Heart left ventricle (tissue), 16 donors: ENCODE results near the gene PFDN6. TPM values are rescaled to one million over a fixed set of nuclear protein-coding genes. Genes with fewer than 3 reads are reported as not detected.
A peak's percentile ranks its signal among the peaks of the same experiment; 100 is the strongest.

Source experiments
- ATAC-seq, 4 donors: fragments of 200-7000 bp; cut with Tn5 transposase; one replicate each; pipeline ENCODE4 v1.9.1; 2020 to 2022; ENCODE audit warnings: moderate library complexity in 4 of 4, mild to moderate bottlenecking in 3 of 4, moderate number of reproducible peaks in 1 of 4
- DNase-seq, 5 donors: peaks; one replicate each; pipeline ENCODE4 v3.0.0-alpha.2; 2020
- H3K27ac ChIP-seq, 12 donors: fragments of 200-600 bp; sonication (generic) in 4 of 12; one replicate each; pipeline versions ENCODE4 v1.5.0 to v1.8.0; 2016 to 2022; ENCODE audit warnings: mild to moderate bottlenecking in 2 of 12
- H3K27me3 ChIP-seq, 9 donors: fragments of 200-600 bp; sonication (generic) in 2 of 9; one replicate each; pipeline versions ENCODE4 v1.5.1 to v1.8.0; 2016 to 2022; ENCODE audit warnings: mild to moderate bottlenecking in 3 of 9
- H3K36me3 ChIP-seq, 9 donors: fragments of 200-600 bp; sonication (generic) in 2 of 9; one replicate each; pipeline versions ENCODE4 v1.5.0 to v1.8.0; 2018 to 2022; ENCODE audit warnings: mild to moderate bottlenecking in 2 of 9
- H3K4me1 ChIP-seq, 12 donors: fragments of 200-600 bp; sonication (generic) in 4 of 12; one replicate each; pipeline versions ENCODE4 v1.5.0 to v1.8.0; 2016 to 2022; ENCODE audit warnings: mild to moderate bottlenecking in 3 of 12
- H3K4me3 ChIP-seq, 12 donors: fragments of 200-600 bp; sonication (generic) in 4 of 12; one replicate each; pipeline versions ENCODE4 v1.5.0 to v1.8.0; 2017 to 2022; ENCODE audit warnings: mild to moderate bottlenecking in 9 of 12, moderate library complexity in 4 of 12
- H3K9me3 ChIP-seq, 12 donors: fragments of 200-600 bp; sonication (generic) in 4 of 12; one replicate each; pipeline versions ENCODE4 v1.5.0 to v1.8.0; 2016 to 2022; ENCODE audit warnings: mild to moderate bottlenecking in 1 of 12
- CTCF ChIP-seq, 12 donors: fragments of 200-600 bp; sonication (generic) in 4 of 12; IDR thresholded peaks; one replicate each; pipeline versions ENCODE4 v1.5.0 to v1.8.0; 2018 to 2022; ENCODE audit warnings: antibody characterized with exemption in 12 of 12, mild to moderate bottlenecking in 5 of 12
- POLR2A ChIP-seq, 2 donors: fragments of 450-650 bp; IDR thresholded peaks; one replicate each; pipeline ENCODE4 v1.6.1; 2017; ENCODE audit warnings: antibody characterized with exemption in 2 of 2, mild to moderate bottlenecking in 2 of 2, moderate library complexity in 2 of 2
- WGBS, 4 donors: extraction: QIAGEN DNeasy Blood & Tissue Kit in 2 of 4; methylation state at CpG; one replicate each; pipeline versions ENCODE4 v1.1.5 to v1.1.7; 2013 to 2018; 5-methylcytosine and 5-hydroxymethylcytosine counted together
- intact Hi-C, 10 donors: fragments of 100-400 bp; cut with DNase I; formaldehyde crosslinking; loops; one replicate each; pipeline versions ENCODE4 v1.11.1 to v1.14.2; 2022
- polyA plus RNA-seq, 2 donors: library from polyadenylated mRNA; stranded (reverse); fragments of 200-250 nt; gene quantifications; one replicate each; pipeline ENCODE4 v1.2.3, GENCODE V29; 2013
- total RNA-seq, 9 donors: library from RNA; depleted of rRNA in 2 of 9; stranded (reverse); fragments of >200 nt in 2 of 9; fragmentation: NEBNext Ultra II Directional in 3 of 9; extraction: Animal tissue kit (Norgen Biotek cat#: 25700) in 3 of 9; gene quantifications; one replicate each; pipeline versions ENCODE4 v1.1.0 to v1.2.4, GENCODE V29; 2016 to 2023
- donor health status: ischemic (EF 13 %, LVEDD 7.1; RV severe dilation, severe dysfunction).
- donor health status: healthy with polysubstance abuse.
- donor health status: DM: no; HTN: yes; CAD: no.
- donor health status: DM: no; HTN: no; CAD: no.
- donor health status: ischemic (EF 25% LVEDD 6.9; RV normal size, moderate dysfunction).
- donor health status: ischemic (EF 25% LVEDD 5.7; RV mildly dilated, moderate dysfunction).
- donor health status: healthy.
- donor health status: DM: yes; HTN: yes; CAD: no.
- donor health status: ischemic (EF 35%, LVEDD 5.7; RV mildly dilated, moderate dysfunction).
- donor health status: nonischemic (EF 11% LVEDD 7.7; RV severe dilation, severe dysfunction).
- donor health status: DM: yes; HTN: yes; CAD: no.
- donor health status: PGD.
- donor health status: ischemic (EF 29% LVEDD 5.4; RV normal size, mild dysfunction).
- donor health status: nonischemic (EF 23%, LVEDD 6.1; RV moderate dilation, normal function).

The PFDN6 gene
- total and polyA plus RNA-seq, 11 donors = 29.2 to 287 (median 44.3) TPM

DNA sequence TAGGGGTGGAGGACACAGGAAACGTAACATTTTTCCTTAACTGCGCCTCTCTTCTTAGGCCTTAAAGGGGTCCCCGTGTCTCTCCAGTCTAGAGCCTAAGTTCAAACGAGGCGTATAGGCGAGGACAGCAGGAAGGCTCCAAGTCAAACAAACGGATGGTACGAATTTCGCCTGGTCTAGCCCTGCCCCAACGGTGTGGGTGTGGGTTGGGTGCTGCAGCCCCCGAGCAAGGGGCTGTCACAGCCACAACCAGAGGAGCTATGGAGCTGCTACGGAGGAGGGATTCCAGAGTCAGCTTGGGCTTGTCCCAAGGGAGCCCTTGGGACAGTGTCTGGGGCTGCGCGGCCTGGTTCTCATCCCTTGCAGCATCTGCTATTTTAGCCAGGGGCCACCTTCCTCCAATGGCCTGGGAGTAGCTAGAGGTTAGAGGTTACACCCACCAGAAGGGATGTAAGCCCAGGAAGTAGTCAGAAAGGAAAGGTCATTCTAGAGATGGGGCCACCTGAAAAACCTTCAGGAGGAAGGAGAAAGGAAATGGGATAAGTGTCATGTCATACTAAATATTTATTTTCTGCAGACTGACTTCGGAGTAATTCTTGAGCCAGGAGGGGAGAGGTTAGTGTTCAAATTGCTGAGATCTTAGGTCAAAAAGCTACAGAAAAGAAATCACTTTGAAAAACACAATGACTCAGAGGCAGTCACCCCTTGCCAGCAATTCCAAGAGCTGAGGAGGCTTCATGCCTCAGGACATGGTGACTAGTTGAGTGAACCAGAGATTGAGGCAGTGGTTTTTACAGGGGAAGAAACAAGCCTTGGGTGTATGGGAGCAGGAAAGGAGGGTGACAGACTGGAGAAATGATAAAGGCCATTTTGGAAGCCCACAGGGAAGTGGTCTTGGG is 39.4 kb upstream of the PFDN6 start:
- Histone ChIP-seq H3K36me3 (peaks cover 0 to 40% (median 9%) of the 10 kb centered on the region in 9 donors), H3K27me3 (no peaks in the 10 kb centered on the region), H3K4me1 (peaks cover 0 to 31% (median 20%) of the 10 kb centered on the region in 12 donors), H3K9me3 (no peaks in the 10 kb centered on the region), H3K4me3 (peak overlapping the region; percentile 27 to 70 (median 64)), H3K27ac (peak overlapping the region; percentile 60 to 98 (median 92))
- intact Hi-C loops = loop anchor here (1.0 to 10.0 kb wide), 18 partner anchors 38 to 365 kb away; partner anchors contain the start of genes RXRB (in 4 of the 10), SLC39A7 (in 4 of the 10), RING1 (in 3 of the 10) and HSD17B8 (in 2 of the 10)
- DNase-seq = peak; percentile 30 to 62 (median 40)
- peak in 3 of 4 donors; percentile 1 to 3 (median 1) for ATAC-seq
- WGBS, 4 donors = 12 to 23% (median 14%) methylated on average over 10 to 15 of the region's 15 CpGs
- TF ChIP-seq CTCF (IDR thresholded peaks at IDR 0.05) (no peak), POLR2A (IDR thresholded peaks at IDR 0.05) (no peak)

DNA sequence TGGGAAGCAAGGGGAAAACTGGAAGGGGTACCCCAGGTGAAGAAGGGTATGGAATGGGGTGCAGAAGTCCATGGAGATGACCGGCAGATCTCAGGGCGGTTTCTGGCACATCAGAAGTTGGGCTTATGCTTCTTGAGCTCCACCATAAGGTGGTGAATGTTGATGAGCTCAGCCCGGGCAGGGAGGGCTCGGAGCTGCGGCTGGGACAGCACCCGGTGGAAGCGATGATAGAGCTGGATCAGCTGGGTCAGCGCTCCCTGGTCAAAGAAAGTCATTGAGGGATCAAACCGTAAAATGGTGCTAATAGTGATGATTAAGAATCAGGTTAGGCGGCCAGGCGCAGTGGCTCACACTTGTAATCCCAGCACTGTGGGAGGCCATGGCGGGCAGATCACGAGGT is 38.7 kb upstream of the PFDN6 start:
- intact Hi-C loops = no loop called here
- peak overlapping the region in 5 of 12 donors; percentile 9 to 96 (median 93) for H3K27ac ChIP-seq
- H3K36me3 ChIP-seq = peaks cover 0 to 48% (median 11%) of the 10 kb centered on the region in 9 donors

DNA sequence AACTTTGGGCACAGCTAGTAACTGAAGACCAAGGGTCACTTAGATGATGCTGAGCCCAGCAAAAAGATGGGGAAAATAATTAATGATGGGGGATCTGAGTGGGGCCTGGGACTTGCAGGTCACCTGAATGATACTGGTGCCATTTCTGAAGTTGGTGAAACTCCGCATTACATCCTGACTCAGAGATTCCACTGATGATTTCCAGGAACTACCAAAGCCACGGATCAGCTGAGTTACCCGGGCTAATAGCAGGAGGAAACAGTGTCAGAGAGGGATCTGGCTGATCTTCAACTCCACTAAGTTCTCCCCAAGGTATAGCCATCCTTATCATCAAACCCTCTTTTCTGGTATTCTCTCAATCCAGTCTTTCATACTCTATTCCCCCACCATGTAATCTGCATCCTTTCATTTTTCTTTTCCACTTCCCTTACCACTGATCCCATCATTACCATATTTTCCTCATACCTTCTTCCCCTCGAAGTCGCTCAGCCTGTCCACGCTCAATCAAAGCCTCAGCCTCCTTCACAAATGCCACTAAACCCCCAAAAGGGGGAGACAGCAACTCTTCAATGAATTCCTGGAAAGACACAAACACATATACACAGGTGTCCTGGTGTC is 37.9 kb upstream of the PFDN6 start:
- Histone ChIP-seq H3K27ac (no peak overlapping the region), H3K4me3 (no peak overlapping the region), H3K36me3 (peaks cover 0 to 48% (median 11%) of the 10 kb centered on the region in 9 donors), H3K27me3 (no peaks in the 10 kb centered on the region), H3K9me3 (no peaks in the 10 kb centered on the region), H3K4me1 (peaks cover 0 to 31% (median 20%) of the 10 kb centered on the region in 12 donors)
- no peak for ATAC-seq
- no peak for DNase-seq
- 84 to 90% (median 86%) methylated on average over 6 of the region's 6 CpGs for WGBS, 4 donors
- intact Hi-C loops = no loop called here
- TF ChIP-seq CTCF (IDR thresholded peaks at IDR 0.05) (no peak), POLR2A (IDR thresholded peaks at IDR 0.05) (no peak)

More for the DNA sequence above, 38.7 kb upstream of the PFDN6 start:
- no peaks in the 10 kb centered on the region for H3K9me3 ChIP-seq
- peaks cover 0 to 31% (median 20%) of the 10 kb centered on the region in 12 donors for H3K4me1 ChIP-seq
- H3K4me3 ChIP-seq = no peak overlapping the region
- TF ChIP-seq POLR2A (IDR thresholded peaks at IDR 0.05) = no peak
- TF ChIP-seq CTCF (IDR thresholded peaks at IDR 0.05) = no peak
- WGBS, 4 donors = 91 to 98% (median 95%) methylated on average over 13 of the region's 13 CpGs
- no peaks in the 10 kb centered on the region for H3K27me3 ChIP-seq
- no peak for DNase-seq
- no peak for ATAC-seq

DNA sequence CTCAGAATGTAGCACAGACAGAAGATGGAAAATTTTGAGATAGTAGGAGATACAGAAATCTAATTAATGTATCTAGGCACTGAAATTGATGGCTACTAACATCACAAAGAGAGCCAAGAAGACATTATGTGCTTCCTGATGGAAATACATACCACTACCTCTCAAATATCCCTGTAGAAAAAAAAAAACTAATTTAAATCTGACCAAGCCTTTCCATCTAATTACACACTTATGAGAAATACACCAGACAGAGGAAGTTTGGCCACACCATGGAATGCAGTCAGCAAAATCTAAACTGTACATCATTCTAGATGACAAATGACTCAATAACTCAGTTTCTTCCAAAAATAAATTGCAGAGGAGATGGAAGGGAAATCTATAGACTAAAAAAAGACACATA is 36.6 kb upstream of the PFDN6 start:
- ATAC-seq (no peak), DNase-seq (no peak)
- Histone ChIP-seq H3K27me3 (no peaks in the 10 kb centered on the region), H3K9me3 (peaks cover 0 to 3% (median 0%) of the 10 kb centered on the region in 12 donors), H3K27ac (no peak overlapping the region), H3K36me3 (peaks cover 0 to 61% (median 18%) of the 10 kb centered on the region in 9 donors), H3K4me1 (peaks cover 0 to 29% (median 20%) of the 10 kb centered on the region in 12 donors), H3K4me3 (no peak overlapping the region)
- TF ChIP-seq CTCF (IDR thresholded peaks at IDR 0.05) (no peak), POLR2A (IDR thresholded peaks at IDR 0.05) (no peak)
- intact Hi-C loops = no loop called here
